Neural cell (in vitro differentiated cells): ENCODE data around the gene PLCL1. TPM values are rescaled to one million over a fixed set of nuclear protein-coding genes. Genes with fewer than 3 reads are reported as not detected.

Experiments
- H2AFZ ChIP-seq: fragments of 200-600, 300-800 bp; sonication (generic), shearing (Covaris generic); 2 replicates; pipeline ENCODE4 v1.6.0; 2014; ENCODE audit warnings: low read depth, mild to moderate bottlenecking, antibody characterized with exemption, low read length, moderate library complexity
- H3F3A ChIP-seq: fragments of 200-600 bp; shearing (Covaris generic); 2 replicates; pipeline ENCODE4 v1.6.1; 2016; ENCODE audit warnings: mild to moderate bottlenecking, moderate library complexity, mixed read lengths, antibody characterized with exemption, low read length; ENCODE audit not compliant: insufficient read depth, poor library complexity, severe bottlenecking
- H3K27ac ChIP-seq: fragments of 200-600, 300-800 bp; sonication (generic), shearing (Covaris generic); 2 replicates; pipeline ENCODE4 v1.5.1; 2014; ENCODE audit warnings: mild to moderate bottlenecking, low read length, moderate library complexity
- H3K27me3 ChIP-seq: fragments of 300-800, 200-600 bp; sonication (generic), shearing (Covaris generic); 2 replicates; pipeline ENCODE4 v1.6.0; 2014; ENCODE audit warnings: mild to moderate bottlenecking, low read depth, low read length, moderate library complexity; ENCODE audit not compliant: insufficient read depth
- H3K36me3 ChIP-seq: fragments of 300-800, 200-600 bp; sonication (generic), shearing (Covaris generic); 2 replicates; pipeline ENCODE4 v1.5.1; 2014; ENCODE audit warnings: mild to moderate bottlenecking, antibody characterized with exemption, low read length, moderate library complexity; ENCODE audit not compliant: insufficient read depth
- H3K4me2 ChIP-seq: fragments of 300-800, 200-600 bp; sonication (generic), shearing (Covaris generic); 2 replicates; pipeline ENCODE4 v1.6.0; 2014; ENCODE audit warnings: mild to moderate bottlenecking, low read length
- H3K4me3 ChIP-seq: fragments of 300-800, 200-600 bp; sonication (generic), shearing (Covaris generic); 2 replicates; pipeline ENCODE4 v1.5.1; 2014; ENCODE audit warnings: mild to moderate bottlenecking, low read length, moderate library complexity
- H3K79me2 ChIP-seq: fragments of 200-600 bp; shearing (Covaris generic); replicated peaks from 2 replicates; pipeline ENCODE4 v1.6.0; 2014; ENCODE audit warnings: mild to moderate bottlenecking, low read length, moderate library complexity; ENCODE audit not compliant: insufficient read depth
- H3K9ac ChIP-seq: fragments of 300-800, 200-600 bp; sonication (generic), shearing (Covaris generic); 2 replicates; pipeline ENCODE4 v1.6.1; 2016; ENCODE audit warnings: mild to moderate bottlenecking, low read length, mixed read lengths
- H3K9me2 ChIP-seq: fragments of 200-600 bp; shearing (Covaris generic); 2 replicates; pipeline ENCODE4 v1.6.1; 2016; ENCODE audit warnings: mild to moderate bottlenecking, low read length, mixed read lengths; ENCODE audit not compliant: insufficient read depth
- H3K9me3 ChIP-seq: fragments of 200-600, 300-800 bp; sonication (generic), shearing (Covaris generic); 2 replicates; pipeline ENCODE4 v1.6.1; 2016; ENCODE audit warnings: mild to moderate bottlenecking, mixed run types, low read length, moderate library complexity, mixed read lengths
- H4K20me1 ChIP-seq: fragments of 200-600 bp; shearing (Covaris generic); 2 replicates; pipeline ENCODE4 v1.6.1; 2016; ENCODE audit warnings: mild to moderate bottlenecking, mixed run types; ENCODE audit not compliant: insufficient read depth
- CTCF ChIP-seq: fragments of 450-650 bp; IDR thresholded peaks from 2 replicates; pipeline ENCODE4 v1.5.1; 2014; ENCODE audit warnings: antibody characterized with exemption, mild to moderate bottlenecking, moderate library complexity; ENCODE audit not compliant: poor library complexity, severe bottlenecking
- EP300 ChIP-seq: fragments of 450-650 bp; conservative IDR thresholded peaks from 2 replicates; pipeline ENCODE4 v1.6.1; 2014; ENCODE audit warnings: antibody characterized with exemption, mild to moderate bottlenecking, moderate library complexity; ENCODE audit not compliant: poor library complexity, severe bottlenecking
- EZH2 ChIP-seq: fragments of 200-600, 300-800 bp; shearing (Covaris generic), sonication (generic); IDR thresholded peaks from 2 replicates; pipeline ENCODE4 v1.6.1; 2014; ENCODE audit warnings: antibody characterized with exemption, low read length, borderline replicate concordance, mild to moderate bottlenecking; ENCODE audit not compliant: insufficient read depth, poor library complexity, severe bottlenecking
- MXI1 ChIP-seq: fragments of 450-650 bp; conservative IDR thresholded peaks from 2 replicates; pipeline ENCODE4 v1.6.1; 2014; ENCODE audit warnings: antibody characterized with exemption, mild to moderate bottlenecking; ENCODE audit not compliant: poor library complexity, severe bottlenecking
- POLR2AphosphoS5 ChIP-seq: IDR thresholded peaks from 2 replicates; pipeline ENCODE4 v1.6.1; 2012
- RAD21 ChIP-seq: fragments of 450-650 bp; conservative IDR thresholded peaks from 2 replicates; pipeline ENCODE4 v1.6.1; 2014; ENCODE audit warnings: antibody characterized with exemption, mild to moderate bottlenecking, moderate library complexity
- SMC3 ChIP-seq: fragments of 450-650 bp; conservative IDR thresholded peaks from 2 replicates; pipeline ENCODE4 v1.6.1; 2014; ENCODE audit warnings: antibody characterized with exemption, mild to moderate bottlenecking, moderate library complexity; ENCODE audit not compliant: poor library complexity
- TAF1 ChIP-seq: IDR thresholded peaks from 2 replicates; pipeline ENCODE4 v1.6.1; 2012; ENCODE audit warnings: low read depth
- polyA plus RNA-seq: library from polyadenylated mRNA; depleted of rRNA; stranded (reverse); fragments of >200 nt; gene quantifications from 2 replicates; pipeline ENCODE4 v1.2.3, GENCODE V29; 2014

PLCL1 gene
- polyA plus RNA-seq, 1 donor from 2014 or later, result 6.8 TPM

GRCh38 chr2:197810491-197810890, 6.1 kb downstream of the PLCL1 start:
- Histone ChIP-seq H3K27ac (no peak overlapping the region), H3K4me3 (no peak overlapping the region), H2AFZ (no peak overlapping the region), H3K9me2 (no peaks in the 10 kb centered on the region), H3F3A (no peaks in the 10 kb centered on the region), H3K36me3 (no peaks in the 10 kb centered on the region), H4K20me1 (no peaks in the 10 kb centered on the region), H3K27me3 (peaks cover 15% of the 10 kb centered on the region), H3K9ac (no peak overlapping the region), H3K9me3 (no peaks in the 10 kb centered on the region), H3K79me2 (peaks cover 4% of the 10 kb centered on the region), H3K4me2 (no peak overlapping the region)
- no peak for TF ChIP-seq EP300
- TF ChIP-seq RAD21, result no peak
- TF ChIP-seq MXI1, result no peak
- no peak for TF ChIP-seq CTCF
- TF ChIP-seq TAF1, result no peak
- TF ChIP-seq POLR2AphosphoS5, result no peak

- H3K36me3 ChIP-seq, result no peaks in the 10 kb centered on the region
- no peaks in the 10 kb centered on the region for H3K9me3 ChIP-seq
- no peak overlapping the region for H3K27ac ChIP-seq
- no peaks in the 10 kb centered on the region for H3K9me2 ChIP-seq
- H3K9ac ChIP-seq, result no peak overlapping the region
- H3K79me2 ChIP-seq, result no peaks in the 10 kb centered on the region
- no peaks in the 10 kb centered on the region for H4K20me1 ChIP-seq
- no peaks in the 10 kb centered on the region for H3K27me3 ChIP-seq
- H3K4me3 ChIP-seq, result no peak overlapping the region
- no peak overlapping the region for H3K4me2 ChIP-seq
- H2AFZ ChIP-seq, result no peak overlapping the region
- TF ChIP-seq EP300 (no peak), MXI1 (no peak), EZH2 (no peak), TAF1 (no peak), POLR2AphosphoS5 (no peak), SMC3 (no peak)
- no peaks in the 10 kb centered on the region for H3F3A ChIP-seq
Observed at GRCh38 chr2:197813093-197813787, 8.8 kb downstream of the PLCL1 start.

- TF ChIP-seq EP300, result no peak
- Histone ChIP-seq H3F3A (no peaks in the 10 kb centered on the region), H3K9me3 (no peaks in the 10 kb centered on the region), H3K27ac (no peak overlapping the region), H2AFZ (no peak overlapping the region), H3K9ac (no peak overlapping the region), H3K27me3 (no peaks in the 10 kb centered on the region), H3K4me3 (no peak overlapping the region), H4K20me1 (no peaks in the 10 kb centered on the region), H3K36me3 (no peaks in the 10 kb centered on the region), H3K4me2 (no peak overlapping the region), H3K9me2 (no peaks in the 10 kb centered on the region), H3K79me2 (no peaks in the 10 kb centered on the region)
Observed at GRCh38 chr2:197814526-197814925, 10.1 kb downstream of the PLCL1 start.
